Upper lobe of left lung (tissue), 6 donors: ENCODE results near the gene ENKUR. TPM values are rescaled to one million over a fixed set of nuclear protein-coding genes. Genes with fewer than 3 reads are reported as not detected.

Experiments used
- ATAC-seq, 2 donors: fragments of 200-7000 bp; cut with Tn5 transposase; one replicate each; pipeline ENCODE4 v1.9.1; 2022; ENCODE audit warnings: mild to moderate bottlenecking in 2 of 2, moderate library complexity in 2 of 2; ENCODE audit not compliant: low FRiP score in 2 of 2
- DNase-seq, 2 donors: peaks; one replicate each; pipeline ENCODE4 v3.0.0-alpha.2; 2019 to 2020
- H3K27ac ChIP-seq, 4 donors: fragments of 200-600 bp; sonication (generic); one replicate each; pipeline ENCODE4 v1.5.1; 2016 to 2019
- H3K27me3 ChIP-seq, 4 donors: fragments of 200-600 bp; sonication (generic); one replicate each; pipeline ENCODE4 v1.5.1; 2017 to 2019
- H3K36me3 ChIP-seq, 4 donors: fragments of 200-600 bp; sonication (generic); one replicate each; pipeline ENCODE4 v1.5.1; 2016 to 2019
- H3K4me1 ChIP-seq, 4 donors: fragments of 200-600 bp; sonication (generic); one replicate each; pipeline ENCODE4 v1.5.1; 2018 to 2019
- H3K4me3 ChIP-seq, 4 donors: fragments of 200-600 bp; sonication (generic); one replicate each; pipeline ENCODE4 v1.5.1; 2017 to 2019; ENCODE audit warnings: mild to moderate bottlenecking in 2 of 4, moderate library complexity in 1 of 4
- H3K9me3 ChIP-seq, 4 donors: fragments of 200-600 bp; sonication (generic); one replicate each; pipeline ENCODE4 v1.5.1; 2018 to 2019
- EP300 ChIP-seq, 4 donors: sonication (generic); formaldehyde crosslinking; IDR thresholded peaks; one replicate each; pipeline ENCODE4 v1.5.1; 2017; ENCODE audit warnings: antibody characterized with exemption in 4 of 4, control low read depth in 2 of 4
- POLR2A ChIP-seq, 4 donors: fragments of 450-650 bp; IDR thresholded peaks; one replicate each; pipeline ENCODE4 v1.5.1; 2016 to 2017; ENCODE audit warnings: antibody characterized with exemption in 4 of 4, mild to moderate bottlenecking in 2 of 4
- POLR2AphosphoS5 ChIP-seq, 2 donors: sonication (generic); formaldehyde crosslinking; IDR thresholded peaks; one replicate each; pipeline ENCODE4 v1.5.1; 2017; ENCODE audit warnings: antibody characterized with exemption in 2 of 2
- WGBS, 2 donors: methylation state at CpG; one replicate each; pipeline ENCODE4 v1.1.5; 2017 to 2018; 5-methylcytosine and 5-hydroxymethylcytosine counted together
- total RNA-seq, 6 donors: library from RNA; depleted of rRNA in 4 of 6; stranded (reverse); fragments of >200 nt in 4 of 6; gene quantifications; one replicate each; pipeline versions ENCODE4 v1.1.0 to v1.2.1, GENCODE V29; 2016 to 2021
- TF ChIP-seq, protein P1 (sequence below), 6 experiments: fragments of 450-650 bp in 4 of 6; fragments of 200-600 bp in 2 of 6; sonication (generic) in 2 of 6; IDR thresholded peaks; one replicate each; pipeline ENCODE4 v1.5.1; 2016 to 2019; ENCODE audit warnings: antibody characterized with exemption in 6 of 6
- donor health status: DM: no; HTN: no; CAD: no; lungs with moderate emphysema.
- donor health status: DM: no; HTN: yes; CAD: no; lungs with severe emphysema.

Gene ENKUR
- total RNA-seq, 6 donors from 2014 or later, result 0.31 to 18.1 (median 4.0) TPM

DNA sequence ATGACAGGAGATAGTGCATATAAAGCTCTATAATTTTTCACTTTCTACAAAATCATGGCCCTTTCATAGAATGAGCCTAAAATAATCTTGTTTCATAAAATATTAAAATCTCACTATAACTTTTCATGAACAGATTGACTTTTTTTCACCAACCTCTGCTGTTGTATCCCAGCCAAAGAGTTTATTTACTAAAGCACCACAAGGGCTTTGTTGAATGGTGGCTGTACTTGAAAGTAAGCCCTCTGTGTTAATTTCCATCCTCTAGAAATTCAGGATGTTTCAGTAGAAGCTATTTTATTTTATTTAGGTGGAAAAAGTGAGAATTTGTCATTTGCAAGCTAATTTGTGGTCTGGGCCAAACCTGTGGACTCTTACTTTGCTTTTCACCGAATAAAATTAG is 30.7 kb upstream of the ENKUR start:
- Histone ChIP-seq H3K27me3 (no peaks in the 10 kb centered on the region), H3K4me3 (no peak overlapping the region), H3K36me3 (no peaks in the 10 kb centered on the region), H3K27ac (no peak overlapping the region), H3K4me1 (peaks cover 0 to 3% (median 0%) of the 10 kb centered on the region in 4 donors), H3K9me3 (no peaks in the 10 kb centered on the region)
- 67% methylated on average over 1 of the region's 1 CpG for WGBS, 2 donors
- no peak for DNase-seq
- no peak for ATAC-seq
- TF ChIP-seq EP300 (IDR thresholded peaks at IDR 0.05) (no peak), POLR2AphosphoS5 (IDR thresholded peaks at IDR 0.05) (no peak), POLR2A (IDR thresholded peaks at IDR 0.05) (no peak)
- TF ChIP-seq, protein P1, sequence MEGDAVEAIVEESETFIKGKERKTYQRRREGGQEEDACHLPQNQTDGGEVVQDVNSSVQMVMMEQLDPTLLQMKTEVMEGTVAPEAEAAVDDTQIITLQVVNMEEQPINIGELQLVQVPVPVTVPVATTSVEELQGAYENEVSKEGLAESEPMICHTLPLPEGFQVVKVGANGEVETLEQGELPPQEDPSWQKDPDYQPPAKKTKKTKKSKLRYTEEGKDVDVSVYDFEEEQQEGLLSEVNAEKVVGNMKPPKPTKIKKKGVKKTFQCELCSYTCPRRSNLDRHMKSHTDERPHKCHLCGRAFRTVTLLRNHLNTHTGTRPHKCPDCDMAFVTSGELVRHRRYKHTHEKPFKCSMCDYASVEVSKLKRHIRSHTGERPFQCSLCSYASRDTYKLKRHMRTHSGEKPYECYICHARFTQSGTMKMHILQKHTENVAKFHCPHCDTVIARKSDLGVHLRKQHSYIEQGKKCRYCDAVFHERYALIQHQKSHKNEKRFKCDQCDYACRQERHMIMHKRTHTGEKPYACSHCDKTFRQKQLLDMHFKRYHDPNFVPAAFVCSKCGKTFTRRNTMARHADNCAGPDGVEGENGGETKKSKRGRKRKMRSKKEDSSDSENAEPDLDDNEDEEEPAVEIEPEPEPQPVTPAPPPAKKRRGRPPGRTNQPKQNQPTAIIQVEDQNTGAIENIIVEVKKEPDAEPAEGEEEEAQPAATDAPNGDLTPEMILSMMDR (IDR thresholded peaks at IDR 0.05), result no peak

DNA sequence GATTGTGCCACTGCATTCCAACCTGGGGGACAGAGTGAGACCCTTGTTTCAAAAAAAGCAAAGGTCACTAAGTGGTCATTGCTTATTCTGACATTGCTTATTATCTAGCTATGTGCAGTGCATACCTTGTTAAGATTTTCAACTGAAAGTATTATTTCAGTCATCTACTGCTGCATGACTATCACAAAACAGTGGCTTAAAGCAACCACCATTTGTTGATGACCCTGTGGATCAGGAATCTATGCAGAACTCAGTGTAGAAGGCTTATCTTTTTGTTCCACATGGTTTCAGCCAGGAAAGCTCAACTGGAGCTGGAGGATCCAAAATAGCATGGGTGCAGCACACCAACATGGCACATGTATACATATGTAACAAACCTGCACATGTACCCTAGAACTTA is 23.6 kb upstream of the ENKUR start:
- DNase-seq (no peak), ATAC-seq (no peak)
- H3K9me3 ChIP-seq, result no peaks in the 10 kb centered on the region
- no peaks in the 10 kb centered on the region for H3K27me3 ChIP-seq
- H3K36me3 ChIP-seq, result no peaks in the 10 kb centered on the region
- no peak overlapping the region for H3K27ac ChIP-seq
- TF ChIP-seq, protein P1 (IDR thresholded peaks at IDR 0.05), result no peak
- no peak for TF ChIP-seq POLR2A (IDR thresholded peaks at IDR 0.05)
- no peak for TF ChIP-seq POLR2AphosphoS5 (IDR thresholded peaks at IDR 0.05)
- TF ChIP-seq EP300 (IDR thresholded peaks at IDR 0.05), result no peak
- H3K4me3 ChIP-seq, result no peak overlapping the region
- H3K4me1 ChIP-seq, result no peaks in the 10 kb centered on the region

DNA sequence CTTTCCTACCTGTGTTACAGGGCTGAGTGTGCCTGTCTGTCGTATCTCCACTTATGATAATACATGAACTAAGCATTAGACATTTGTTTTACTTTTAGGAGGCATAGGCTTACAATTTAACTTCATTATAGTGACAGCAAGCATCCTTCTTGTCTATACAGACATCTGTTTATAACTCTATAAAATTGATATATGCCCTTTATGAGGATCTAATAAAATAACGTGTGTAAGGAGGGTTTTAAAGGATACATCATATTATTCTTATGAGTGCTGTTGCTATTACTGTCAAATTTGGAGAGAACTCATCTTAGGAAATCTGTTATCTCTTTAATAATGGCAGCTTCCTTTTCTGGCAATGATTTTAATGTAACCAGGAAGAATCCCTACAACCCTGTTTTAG is 22.4 kb upstream of the ENKUR start:
- Histone ChIP-seq H3K27ac (no peak overlapping the region), H3K27me3 (no peaks in the 10 kb centered on the region), H3K36me3 (no peaks in the 10 kb centered on the region), H3K4me1 (no peaks in the 10 kb centered on the region), H3K4me3 (no peak overlapping the region), H3K9me3 (no peaks in the 10 kb centered on the region)
- no peak for DNase-seq
- 49 to 67% methylated on average over 2 of the region's 2 CpGs for WGBS, 2 donors
- no peak for ATAC-seq
- TF ChIP-seq EP300 (IDR thresholded peaks at IDR 0.05) (no peak), POLR2AphosphoS5 (IDR thresholded peaks at IDR 0.05) (no peak), POLR2A (IDR thresholded peaks at IDR 0.05) (no peak)

DNA sequence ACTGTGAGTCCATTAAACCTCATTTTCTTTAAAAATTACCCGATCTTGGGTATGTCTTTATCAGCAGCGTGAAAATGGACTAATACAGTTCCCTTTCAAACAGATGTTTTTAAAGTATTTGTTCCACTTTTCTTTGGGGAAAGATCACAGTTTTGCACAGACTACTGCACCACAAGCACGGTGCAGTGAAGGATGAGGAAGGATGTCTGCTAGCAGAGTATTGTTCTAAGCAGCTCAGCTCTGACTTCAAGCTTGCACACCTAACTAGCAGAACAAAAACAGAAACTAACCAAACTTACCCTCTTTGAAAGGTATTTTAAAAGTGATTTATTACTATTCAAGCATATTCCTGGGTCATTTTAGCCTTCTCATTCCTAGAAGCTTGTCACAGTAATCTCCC is 20.4 kb upstream of the ENKUR start:
- 30 to 52% methylated on average over 3 of the region's 3 CpGs for WGBS, 2 donors
- Histone ChIP-seq H3K4me1 (no peaks in the 10 kb centered on the region), H3K27ac (no peak overlapping the region), H3K4me3 (no peak overlapping the region), H3K27me3 (no peaks in the 10 kb centered on the region), H3K36me3 (no peaks in the 10 kb centered on the region), H3K9me3 (no peaks in the 10 kb centered on the region)
- DNase-seq (no peak), ATAC-seq (no peak)
- no peak for TF ChIP-seq POLR2AphosphoS5 (IDR thresholded peaks at IDR 0.05)
- TF ChIP-seq, protein P1 (IDR thresholded peaks at IDR 0.05), result no peak
- no peak for TF ChIP-seq POLR2A (IDR thresholded peaks at IDR 0.05)
- TF ChIP-seq EP300 (IDR thresholded peaks at IDR 0.05), result no peak

DNA sequence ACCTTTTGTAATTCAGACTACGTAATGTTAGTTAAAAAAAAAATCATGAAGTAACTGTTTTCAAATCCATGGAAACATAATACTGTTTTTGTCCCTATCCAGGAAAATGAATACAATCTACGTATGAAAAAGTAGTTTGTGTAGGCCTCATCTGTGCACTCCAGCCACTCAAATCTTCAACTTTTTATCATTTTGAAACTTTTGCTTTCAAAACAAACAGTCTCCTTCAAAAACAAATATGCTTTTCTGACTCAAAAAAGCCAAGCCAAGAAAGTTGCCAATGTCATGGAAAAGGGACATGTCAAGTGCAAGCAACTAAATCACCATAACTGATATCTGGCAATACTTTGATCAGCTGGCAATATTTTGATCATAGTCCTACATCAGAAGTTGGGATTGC is 13.6 kb upstream of the ENKUR start:
- H3K4me3 ChIP-seq, result no peak overlapping the region
- no peaks in the 10 kb centered on the region for H3K27me3 ChIP-seq
- H3K27ac ChIP-seq, result no peak overlapping the region
- no peak for ATAC-seq
- H3K9me3 ChIP-seq, result no peaks in the 10 kb centered on the region
- TF ChIP-seq, protein P1 (IDR thresholded peaks at IDR 0.05), result no peak
- no peak for TF ChIP-seq EP300 (IDR thresholded peaks at IDR 0.05)
- TF ChIP-seq POLR2A (IDR thresholded peaks at IDR 0.05), result no peak
- no peak for TF ChIP-seq POLR2AphosphoS5 (IDR thresholded peaks at IDR 0.05)
- WGBS, 2 donors, result 86 to 98% methylated on average over 2 of the region's 2 CpGs
- H3K4me1 ChIP-seq, result peaks cover 0 to 4% (median 0%) of the 10 kb centered on the region in 4 donors
- no peaks in the 10 kb centered on the region for H3K36me3 ChIP-seq
- DNase-seq, result no peak
